ENCODE data around the gene TYSND1.
"Not testable (repeated sequence)": the region's sequence is repeated elsewhere in the genome, so short reads cannot be mapped to it uniquely, and the experiment has no call there.

The TYSND1 gene

DNA sequence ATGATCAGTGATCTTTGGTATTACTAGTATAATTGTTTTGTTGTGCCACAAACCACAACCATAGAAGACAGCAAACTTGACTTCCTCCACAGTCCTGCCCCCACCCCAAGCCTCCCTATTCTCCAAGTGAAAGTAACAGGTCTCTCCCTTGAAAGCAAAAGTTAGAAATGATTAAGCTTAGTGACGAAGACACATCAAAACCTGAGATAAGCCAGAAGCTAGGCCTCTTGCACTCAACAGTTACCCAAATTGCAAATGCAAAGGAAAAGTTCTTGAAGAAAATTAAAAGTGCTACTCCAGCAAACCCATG lies 16.3 kb upstream of the TYSND1 start:
- H3K27ac ChIP-seq (ENCODE audit: low read depth, low read length): no peak overlapping the region
- no peaks in the 10 kb centered on the region for H3K9me2 ChIP-seq (replicated peaks; ENCODE audit: control insufficient read depth, low read length)
- peaks cover 86% of the 10 kb centered on the region for H3K36me3 ChIP-seq (ENCODE audit: control insufficient read depth, low read length)
- H3K4me1 ChIP-seq (ENCODE audit: control insufficient read depth, low read length): peaks cover 44% of the 10 kb centered on the region
- no peak overlapping the region for H3K4me3 ChIP-seq (ENCODE audit: low read length)
- no peak overlapping the region for H3K4me2 ChIP-seq (ENCODE audit: low read length)
- H3K79me2 ChIP-seq (ENCODE audit: control insufficient read depth, low read length): peaks cover 82% of the 10 kb centered on the region
- H4K20me1 ChIP-seq (ENCODE audit: control insufficient read depth, insufficient read depth, low read depth, low read length): peaks cover 21% of the 10 kb centered on the region
- TF ChIP-seq EZH2phosphoT487 (IDR thresholded peaks at IDR 0.05; ENCODE audit: borderline replicate concordance, low read length): no peak
- no peaks in the 10 kb centered on the region for H3K27me3 ChIP-seq (ENCODE audit: control insufficient read depth, low read length)
- peaks cover 4% of the 10 kb centered on the region; the same call in 1 of the 2 replicates for H3F3A ChIP-seq (ENCODE audit: control insufficient read depth, insufficient read depth)
- no peaks in the 10 kb centered on the region for H3K9me3 ChIP-seq (ENCODE audit: control insufficient read depth, insufficient read depth, low read length)

DNA sequence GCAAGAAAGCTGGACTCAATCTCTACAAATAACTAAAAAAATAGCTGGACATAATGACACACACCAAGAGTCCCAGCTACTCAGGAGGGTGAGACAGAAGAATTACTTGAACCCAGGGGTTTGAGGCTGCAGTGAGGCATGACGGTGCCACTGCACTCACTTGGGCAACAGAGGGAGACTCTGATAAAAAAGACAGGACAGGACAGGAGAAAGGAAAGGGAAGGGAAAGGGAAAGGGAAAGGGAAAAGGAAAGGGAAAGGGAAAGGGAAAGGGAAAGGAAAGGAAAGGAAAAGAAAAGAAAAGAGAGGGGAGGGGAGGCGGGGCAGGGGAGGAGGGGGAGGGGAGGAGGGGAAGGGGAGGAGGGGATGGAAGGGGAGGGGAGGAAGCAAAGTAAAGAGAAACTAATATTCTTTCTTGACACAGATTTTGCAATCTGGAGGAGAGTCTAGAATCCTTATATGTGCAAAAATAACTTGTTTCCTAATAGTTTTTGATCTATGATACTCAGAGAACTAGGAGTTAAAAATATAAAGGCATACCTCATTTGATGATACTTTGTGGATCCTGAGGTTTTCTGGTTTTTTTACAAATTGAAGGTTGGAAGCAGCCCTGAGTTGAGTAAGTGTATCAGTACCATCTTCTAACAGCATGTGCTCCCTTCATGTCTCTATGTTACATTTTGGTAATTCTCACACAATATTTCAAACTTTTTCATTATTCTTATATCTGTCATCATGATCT lies 15.8 kb upstream of the TYSND1 start:
- no peaks in the 10 kb centered on the region for H3K9me3 ChIP-seq (ENCODE audit: control insufficient read depth, insufficient read depth, low read length)
- H3K79me2 ChIP-seq (ENCODE audit: control insufficient read depth, low read length): peaks cover 76% of the 10 kb centered on the region
- H3K27ac ChIP-seq (ENCODE audit: low read depth, low read length): no peak overlapping the region
- peaks cover 39% of the 10 kb centered on the region for H3K4me1 ChIP-seq (ENCODE audit: control insufficient read depth, low read length)
- no peak overlapping the region for H3K4me2 ChIP-seq (ENCODE audit: low read length)
- TF ChIP-seq, protein P1, sequence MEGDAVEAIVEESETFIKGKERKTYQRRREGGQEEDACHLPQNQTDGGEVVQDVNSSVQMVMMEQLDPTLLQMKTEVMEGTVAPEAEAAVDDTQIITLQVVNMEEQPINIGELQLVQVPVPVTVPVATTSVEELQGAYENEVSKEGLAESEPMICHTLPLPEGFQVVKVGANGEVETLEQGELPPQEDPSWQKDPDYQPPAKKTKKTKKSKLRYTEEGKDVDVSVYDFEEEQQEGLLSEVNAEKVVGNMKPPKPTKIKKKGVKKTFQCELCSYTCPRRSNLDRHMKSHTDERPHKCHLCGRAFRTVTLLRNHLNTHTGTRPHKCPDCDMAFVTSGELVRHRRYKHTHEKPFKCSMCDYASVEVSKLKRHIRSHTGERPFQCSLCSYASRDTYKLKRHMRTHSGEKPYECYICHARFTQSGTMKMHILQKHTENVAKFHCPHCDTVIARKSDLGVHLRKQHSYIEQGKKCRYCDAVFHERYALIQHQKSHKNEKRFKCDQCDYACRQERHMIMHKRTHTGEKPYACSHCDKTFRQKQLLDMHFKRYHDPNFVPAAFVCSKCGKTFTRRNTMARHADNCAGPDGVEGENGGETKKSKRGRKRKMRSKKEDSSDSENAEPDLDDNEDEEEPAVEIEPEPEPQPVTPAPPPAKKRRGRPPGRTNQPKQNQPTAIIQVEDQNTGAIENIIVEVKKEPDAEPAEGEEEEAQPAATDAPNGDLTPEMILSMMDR (IDR thresholded peaks at IDR 0.05; ENCODE audit: low read depth, low read length, poor library complexity, severe bottlenecking): no peak
- no peak for TF ChIP-seq EZH2phosphoT487 (IDR thresholded peaks at IDR 0.05; ENCODE audit: borderline replicate concordance, low read length)
- H3K4me3 ChIP-seq (ENCODE audit: low read length): no peak overlapping the region
- no peaks in the 10 kb centered on the region for H3K9me2 ChIP-seq (replicated peaks; ENCODE audit: control insufficient read depth, low read length)
- H4K20me1 ChIP-seq (ENCODE audit: control insufficient read depth, insufficient read depth, low read depth, low read length): peaks cover 21% of the 10 kb centered on the region
- peaks cover 4% of the 10 kb centered on the region; the same call in 1 of the 2 replicates for H3F3A ChIP-seq (ENCODE audit: control insufficient read depth, insufficient read depth)
- H3K36me3 ChIP-seq (ENCODE audit: control insufficient read depth, low read length): peaks cover 86% of the 10 kb centered on the region
- no peaks in the 10 kb centered on the region for H3K27me3 ChIP-seq (ENCODE audit: control insufficient read depth, low read length)

DNA sequence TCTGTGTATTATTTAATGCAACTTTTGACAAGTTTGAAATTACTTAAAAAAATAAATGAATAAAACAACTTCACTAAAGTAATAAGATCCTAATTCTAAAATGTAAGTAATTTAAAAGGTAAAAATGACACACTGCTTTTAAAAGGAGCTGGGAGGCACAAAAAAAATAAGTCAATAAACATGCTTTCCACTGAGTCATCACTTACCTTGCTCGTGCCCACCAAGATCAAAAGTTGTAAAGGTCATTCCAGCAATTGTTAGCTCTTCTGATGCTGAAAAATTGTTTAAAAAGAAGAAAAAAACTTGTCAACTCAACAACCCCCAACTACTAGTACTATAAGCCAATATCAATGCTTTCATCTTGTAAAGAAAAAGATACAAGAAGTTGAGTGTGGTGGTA lies 14.3 kb upstream of the TYSND1 start:
- Histone ChIP-seq H3K9me3 (ENCODE audit: control insufficient read depth, insufficient read depth, low read length) (no peaks in the 10 kb centered on the region), H4K20me1 (ENCODE audit: control insufficient read depth, insufficient read depth, low read depth, low read length) (peaks cover 14% of the 10 kb centered on the region), H3K36me3 (ENCODE audit: control insufficient read depth, low read length) (peaks cover 88% of the 10 kb centered on the region), H3F3A (ENCODE audit: control insufficient read depth, insufficient read depth) (peaks cover 4% of the 10 kb centered on the region; the same call in 1 of the 2 replicates), H3K27ac (ENCODE audit: low read depth, low read length) (no peak overlapping the region), H3K4me3 (ENCODE audit: low read length) (no peak overlapping the region), H3K79me2 (ENCODE audit: control insufficient read depth, low read length) (peaks cover 61% of the 10 kb centered on the region), H3K4me2 (ENCODE audit: low read length) (no peak overlapping the region), H3K4me1 (ENCODE audit: control insufficient read depth, low read length) (peaks cover 25% of the 10 kb centered on the region), H3K9me2 (replicated peaks; ENCODE audit: control insufficient read depth, low read length) (no peaks in the 10 kb centered on the region), H3K27me3 (ENCODE audit: control insufficient read depth, low read length) (no peaks in the 10 kb centered on the region)
- TF ChIP-seq, protein P1 (IDR thresholded peaks at IDR 0.05; ENCODE audit: low read depth, low read length, poor library complexity, severe bottlenecking): no peak
- no peak for TF ChIP-seq EZH2phosphoT487 (IDR thresholded peaks at IDR 0.05; ENCODE audit: borderline replicate concordance, low read length)

DNA sequence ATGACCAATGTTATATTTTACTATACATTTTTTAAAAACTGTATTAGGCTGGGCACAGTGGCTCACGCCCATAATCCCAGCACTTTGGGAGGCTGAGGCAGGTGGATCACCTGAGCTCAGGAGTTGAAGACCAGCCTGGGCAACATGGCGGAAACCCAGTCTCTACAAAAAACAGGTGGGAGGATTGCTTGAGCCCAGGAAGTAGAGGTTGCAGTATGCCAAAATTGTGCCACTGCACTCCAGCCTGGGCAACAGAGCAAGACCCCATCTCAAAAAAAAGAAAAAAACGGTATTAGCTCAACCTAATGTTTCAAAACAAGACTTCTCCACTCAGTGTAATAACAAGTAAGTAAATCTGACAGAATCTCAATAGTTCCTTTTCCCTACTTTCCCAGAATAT lies 12.9 kb upstream of the TYSND1 start:
- not testable (repeated sequence) for H3K9me3 ChIP-seq (ENCODE audit: control insufficient read depth, insufficient read depth, low read length); H3K9me2 ChIP-seq (replicated peaks; ENCODE audit: control insufficient read depth, low read length); H3K27ac ChIP-seq (ENCODE audit: low read depth, low read length); H3K27me3 ChIP-seq (ENCODE audit: control insufficient read depth, low read length); H4K20me1 ChIP-seq (ENCODE audit: control insufficient read depth, insufficient read depth, low read depth, low read length); H3K4me3 ChIP-seq (ENCODE audit: low read length); H3F3A ChIP-seq (ENCODE audit: control insufficient read depth, insufficient read depth); H3K4me2 ChIP-seq (ENCODE audit: low read length)
- Histone ChIP-seq H3K4me1 (ENCODE audit: control insufficient read depth, low read length) (peaks cover 18% of the 10 kb centered on the region), H3K36me3 (ENCODE audit: control insufficient read depth, low read length) (peaks cover 91% of the 10 kb centered on the region), H3K79me2 (ENCODE audit: control insufficient read depth, low read length) (peaks cover 47% of the 10 kb centered on the region)

Measured in DOHH2 (cell line).